Activated gamma-delta T cell treated with Interleukin-2 at 50 U/mL for 16 hours (primary cell): ENCODE results near the gene EPSTI1.
"Not testable (repeated sequence)": the region's sequence is repeated elsewhere in the genome, so short reads cannot be mapped to it uniquely, and the experiment has no call there.

Experiments used
- DNase-seq: peaks from one replicate; pipeline ENCODE4 v3.0.0-alpha.2; 2020

The EPSTI1 gene

GRCh38 chr13:43003729-43004128 is 11.7 kb upstream of the EPSTI1 start:
- DNase-seq, result no peak

GRCh38 chr13:43003010-43003409 is 11.0 kb upstream of the EPSTI1 start:
- no peak for DNase-seq

GRCh38 chr13:43002021-43002420 is 10.0 kb upstream of the EPSTI1 start:
- DNase-seq, result no peak

- no peak for DNase-seq
Measured at GRCh38 chr13:43000676-43001075, 8.6 kb upstream of the EPSTI1 start.

GRCh38 chr13:42999491-42999890 is 7.5 kb upstream of the EPSTI1 start:
- DNase-seq, result no peak

GRCh38 chr13:42997381-42997780 is 5.3 kb upstream of the EPSTI1 start:
- DNase-seq, result no peak

GRCh38 chr13:42996584-42996983 is 4.5 kb upstream of the EPSTI1 start:
- DNase-seq, result no peak

GRCh38 chr13:42994878-42995277 is 2.8 kb upstream of the EPSTI1 start:
- DNase-seq, result no peak

- peak; percentile 5 for DNase-seq
Measured at GRCh38 chr13:42992764-42993122, 702 bp upstream of the EPSTI1 start.

- not testable (repeated sequence) for DNase-seq
Measured at GRCh38 chr13:42991233-42991897, 676 bp downstream of the EPSTI1 start.

- DNase-seq, result no peak
Measured at GRCh38 chr13:42990291-42991232, 1.5 kb downstream of the EPSTI1 start.

- DNase-seq, result no peak
Measured at GRCh38 chr13:42986176-42986574, 5.9 kb downstream of the EPSTI1 start.

GRCh38 chr13:42985312-42986175 is 6.5 kb downstream of the EPSTI1 start:
- no peak for DNase-seq

GRCh38 chr13:42984691-42985090 is 7.3 kb downstream of the EPSTI1 start:
- DNase-seq, result no peak

GRCh38 chr13:42984026-42984425 is 8.0 kb downstream of the EPSTI1 start:
- no peak for DNase-seq

GRCh38 chr13:42981853-42982252 is 10.2 kb downstream of the EPSTI1 start:
- no peak for DNase-seq

GRCh38 chr13:42981317-42981716 is 10.7 kb downstream of the EPSTI1 start:
- no peak for DNase-seq

- DNase-seq, result no peak
Measured at GRCh38 chr13:42977219-42977659, 14.8 kb downstream of the EPSTI1 start.

GRCh38 chr13:42976066-42976465 is 16.0 kb downstream of the EPSTI1 start:
- DNase-seq, result no peak

- DNase-seq, result no peak
Measured at GRCh38 chr13:42973581-42973980, 18.5 kb downstream of the EPSTI1 start.

GRCh38 chr13:42971691-42972347 is 20.2 kb downstream of the EPSTI1 start:
- no peak for DNase-seq

GRCh38 chr13:42970824-42971690 is 21.0 kb downstream of the EPSTI1 start:
- DNase-seq, result peak; percentile 39
